Progenitor cell of endocrine pancreas (in vitro differentiated cells): ENCODE data around the gene ARHGAP8. TPM values are rescaled to one million over a fixed set of nuclear protein-coding genes. Genes with fewer than 3 reads are reported as not detected.

Experiments
- DNase-seq: peaks from one replicate; pipeline ENCODE4 v3.0.0; 2021; ENCODE audit warnings: low spot score; ENCODE audit not compliant: unreplicated experiment
- H3K27ac Mint-ChIP-seq: 2 replicates; pipeline ENCODE4 v1.8.0; 2021; ENCODE audit warnings: mild to moderate bottlenecking, moderate library complexity, mixed read lengths
- H3K27me3 Mint-ChIP-seq: 2 replicates; pipeline ENCODE4 v1.8.0; 2021; ENCODE audit warnings: mixed read lengths
- H3K36me3 Mint-ChIP-seq: 2 replicates; pipeline ENCODE4 v1.8.0; 2022; ENCODE audit warnings: mixed read lengths; ENCODE audit not compliant: insufficient read depth
- H3K4me1 Mint-ChIP-seq: 2 replicates; pipeline ENCODE4 v1.8.0; 2021; ENCODE audit warnings: low read depth, mixed read lengths
- H3K4me3 Mint-ChIP-seq: 2 replicates; pipeline ENCODE4 v1.8.0; 2021; ENCODE audit warnings: low read depth, mild to moderate bottlenecking, moderate library complexity, mixed read lengths
- H3K9me3 Mint-ChIP-seq: 2 replicates; pipeline ENCODE4 v1.8.0; 2021; ENCODE audit warnings: low read depth, mixed read lengths
- CTCF ChIP-seq: fragments of 200-600 bp; sonication (generic); IDR thresholded peaks from one replicate; pipeline ENCODE4 v1.5.0; 2021; ENCODE audit warnings: antibody characterized with exemption, mild to moderate bottlenecking; ENCODE audit not compliant: unreplicated experiment
- total RNA-seq: library from RNA; stranded (reverse); gene quantifications from 2 replicates; pipeline ENCODE4 v1.2.1, GENCODE V29; 2021

ARHGAP8 gene
- total RNA-seq, 1 donor from 2014 or later = 100 TPM

- Mint-ChIP-seq H3K4me1 (peaks cover 14% of the 10 kb centered on the region), H3K27ac (no peak overlapping the region), H3K27me3 (peaks cover 5% of the 10 kb centered on the region), H3K9me3 (no peaks in the 10 kb centered on the region), H3K4me3 (no peak overlapping the region), H3K36me3 (no peaks in the 10 kb centered on the region)
- TF ChIP-seq CTCF = no peak
- DNase-seq = no peak
These were observed 45.2 kb upstream of the ARHGAP8 start for GRCh38 chr22:44707178-44707577.

GRCh38 chr22:44707752-44708151, 44.6 kb upstream of the ARHGAP8 start:
- Mint-ChIP-seq H3K27me3 (peaks cover 5% of the 10 kb centered on the region), H3K36me3 (peaks cover 1% of the 10 kb centered on the region), H3K4me3 (no peak overlapping the region), H3K27ac (no peak overlapping the region), H3K4me1 (peaks cover 14% of the 10 kb centered on the region), H3K9me3 (no peaks in the 10 kb centered on the region)
- no peak for DNase-seq
- TF ChIP-seq CTCF = no peak

- peaks cover 1% of the 10 kb centered on the region for H3K36me3 Mint-ChIP-seq
- peaks cover 5% of the 10 kb centered on the region for H3K4me1 Mint-ChIP-seq
- TF ChIP-seq CTCF = no peak
These were observed 42.4 kb upstream of the ARHGAP8 start for GRCh38 chr22:44709881-44710392.

GRCh38 chr22:44710474-44711240, 41.7 kb upstream of the ARHGAP8 start:
- peaks cover 5% of the 10 kb centered on the region for H3K4me1 Mint-ChIP-seq
- no peak for TF ChIP-seq CTCF
- H3K27me3 Mint-ChIP-seq = no peaks in the 10 kb centered on the region
- no peak overlapping the region for H3K27ac Mint-ChIP-seq
- H3K4me3 Mint-ChIP-seq = no peak overlapping the region
- DNase-seq = no peak
- peaks cover 1% of the 10 kb centered on the region for H3K36me3 Mint-ChIP-seq
- H3K9me3 Mint-ChIP-seq = no peaks in the 10 kb centered on the region

More at GRCh38 chr22:44709881-44710392, 42.4 kb upstream of the ARHGAP8 start:
- no peak overlapping the region for H3K27ac Mint-ChIP-seq
- H3K4me3 Mint-ChIP-seq = no peak overlapping the region
- no peaks in the 10 kb centered on the region for H3K9me3 Mint-ChIP-seq
- no peaks in the 10 kb centered on the region for H3K27me3 Mint-ChIP-seq
- no peak for DNase-seq

- Mint-ChIP-seq H3K27ac (no peak overlapping the region), H3K4me1 (peaks cover 4% of the 10 kb centered on the region), H3K9me3 (no peaks in the 10 kb centered on the region), H3K4me3 (no peak overlapping the region), H3K36me3 (peaks cover 1% of the 10 kb centered on the region), H3K27me3 (no peaks in the 10 kb centered on the region)
- no peak for DNase-seq
- no peak for TF ChIP-seq CTCF
These were observed 41.2 kb upstream of the ARHGAP8 start for GRCh38 chr22:44711241-44711560.
